ENCODE data around the gene CAP2.
"Not testable (repeated sequence)": the region's sequence is repeated elsewhere in the genome, so short reads cannot be mapped to it uniquely, and the experiment has no call there.

CAP2 gene

DNA sequence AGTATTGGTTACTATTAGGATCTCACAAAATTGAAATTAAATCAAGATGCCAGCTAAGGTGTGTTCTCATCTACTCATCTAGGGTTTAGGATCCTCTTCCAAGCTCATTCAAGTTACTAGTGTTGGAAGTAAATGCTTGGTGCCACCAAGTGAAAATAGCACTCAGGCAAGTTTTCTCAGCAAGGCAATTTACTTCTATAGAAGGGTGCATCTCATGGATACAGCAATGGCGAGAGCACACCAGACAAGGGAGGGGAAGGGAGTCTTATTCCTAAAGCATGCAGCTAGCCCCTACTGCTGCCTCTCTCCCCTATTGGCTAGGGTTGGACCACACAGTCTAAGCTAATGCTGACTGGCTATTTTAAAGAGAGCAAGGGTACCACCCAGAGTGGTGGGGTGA lies 183.7 kb downstream of the CAP2 start:
- TF ChIP-seq ZFX (IDR thresholded peaks at IDR 0.05): no peak
- TF ChIP-seq, protein P1, sequence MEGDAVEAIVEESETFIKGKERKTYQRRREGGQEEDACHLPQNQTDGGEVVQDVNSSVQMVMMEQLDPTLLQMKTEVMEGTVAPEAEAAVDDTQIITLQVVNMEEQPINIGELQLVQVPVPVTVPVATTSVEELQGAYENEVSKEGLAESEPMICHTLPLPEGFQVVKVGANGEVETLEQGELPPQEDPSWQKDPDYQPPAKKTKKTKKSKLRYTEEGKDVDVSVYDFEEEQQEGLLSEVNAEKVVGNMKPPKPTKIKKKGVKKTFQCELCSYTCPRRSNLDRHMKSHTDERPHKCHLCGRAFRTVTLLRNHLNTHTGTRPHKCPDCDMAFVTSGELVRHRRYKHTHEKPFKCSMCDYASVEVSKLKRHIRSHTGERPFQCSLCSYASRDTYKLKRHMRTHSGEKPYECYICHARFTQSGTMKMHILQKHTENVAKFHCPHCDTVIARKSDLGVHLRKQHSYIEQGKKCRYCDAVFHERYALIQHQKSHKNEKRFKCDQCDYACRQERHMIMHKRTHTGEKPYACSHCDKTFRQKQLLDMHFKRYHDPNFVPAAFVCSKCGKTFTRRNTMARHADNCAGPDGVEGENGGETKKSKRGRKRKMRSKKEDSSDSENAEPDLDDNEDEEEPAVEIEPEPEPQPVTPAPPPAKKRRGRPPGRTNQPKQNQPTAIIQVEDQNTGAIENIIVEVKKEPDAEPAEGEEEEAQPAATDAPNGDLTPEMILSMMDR (conservative IDR thresholded peaks at IDR 0.05): no peak
- no peak overlapping the region for H3K27ac ChIP-seq

DNA sequence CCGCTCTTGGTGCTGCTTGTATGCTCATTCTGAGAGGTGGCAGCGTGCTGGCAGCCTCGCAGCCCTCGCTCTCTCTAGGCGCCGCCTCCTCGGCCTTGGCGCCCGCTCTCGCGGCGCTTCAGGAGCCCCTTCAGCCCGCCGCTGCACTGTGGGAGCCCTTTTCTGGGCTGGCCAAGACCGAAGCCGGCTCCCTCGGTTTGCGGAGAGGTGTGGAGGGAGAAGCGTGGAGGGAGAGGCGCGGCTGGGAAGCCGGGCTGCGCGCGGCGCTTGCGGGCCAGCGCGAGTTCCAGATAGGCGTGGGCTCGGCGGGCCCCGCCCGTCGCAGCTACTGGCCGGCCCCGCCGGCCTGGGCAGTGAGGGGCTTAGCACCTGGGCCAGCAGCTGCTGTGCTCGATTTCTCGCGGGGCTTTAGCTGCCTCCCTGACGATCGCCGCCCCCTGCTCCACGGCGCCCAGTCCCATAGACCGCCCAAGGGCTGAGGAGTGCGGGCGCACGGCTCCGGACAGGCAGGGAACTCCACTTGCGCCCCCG lies 187.2 kb downstream of the CAP2 start:
- no peak for TF ChIP-seq ZFX (IDR thresholded peaks at IDR 0.05)
- TF ChIP-seq, protein P1 (conservative IDR thresholded peaks at IDR 0.05): no peak
- no peak overlapping the region for H3K27ac ChIP-seq

DNA sequence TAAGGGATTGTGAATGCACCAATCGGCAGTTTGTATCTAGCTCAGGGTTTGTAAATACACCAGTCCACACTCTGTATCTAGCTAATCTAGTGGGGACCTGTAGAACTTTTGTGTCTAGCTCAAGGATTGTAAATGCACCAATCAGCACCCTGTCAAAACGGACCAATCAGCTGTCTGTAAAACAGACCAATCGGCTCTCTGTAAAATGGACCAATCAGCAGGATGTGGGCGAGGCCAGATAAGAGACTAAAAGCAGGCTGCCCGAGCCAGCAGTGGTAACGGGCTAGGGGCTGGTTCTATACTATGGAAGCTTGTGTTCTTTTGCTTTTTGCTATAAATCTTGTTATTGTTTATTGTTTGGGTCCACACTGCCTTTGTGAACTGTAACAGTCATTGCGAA lies 187.9 kb downstream of the CAP2 start:
- peak overlapping the region; percentile 16; the same call in 1 of the 2 replicates for H3K27ac ChIP-seq

DNA sequence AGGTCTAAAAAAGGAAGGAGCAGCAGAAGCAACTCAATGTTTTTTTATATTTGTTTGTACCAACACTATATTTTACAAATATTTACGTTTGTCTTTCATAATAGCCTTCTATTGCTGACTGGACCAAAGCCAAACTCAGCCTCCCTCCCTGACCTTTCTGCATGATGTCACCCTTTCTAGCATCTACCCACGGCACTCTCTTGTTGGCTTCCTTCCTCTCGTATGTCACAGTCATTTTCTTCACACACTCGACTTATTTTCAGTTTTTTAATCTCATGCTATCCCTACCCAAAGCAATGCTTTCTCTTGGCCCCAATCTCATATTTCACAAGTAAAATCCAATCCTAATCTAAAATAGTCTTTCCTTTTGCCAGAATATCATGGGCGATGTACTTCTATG lies 190.4 kb downstream of the CAP2 start:
- peak overlapping the region; percentile 70 for H3K27ac ChIP-seq

DNA sequence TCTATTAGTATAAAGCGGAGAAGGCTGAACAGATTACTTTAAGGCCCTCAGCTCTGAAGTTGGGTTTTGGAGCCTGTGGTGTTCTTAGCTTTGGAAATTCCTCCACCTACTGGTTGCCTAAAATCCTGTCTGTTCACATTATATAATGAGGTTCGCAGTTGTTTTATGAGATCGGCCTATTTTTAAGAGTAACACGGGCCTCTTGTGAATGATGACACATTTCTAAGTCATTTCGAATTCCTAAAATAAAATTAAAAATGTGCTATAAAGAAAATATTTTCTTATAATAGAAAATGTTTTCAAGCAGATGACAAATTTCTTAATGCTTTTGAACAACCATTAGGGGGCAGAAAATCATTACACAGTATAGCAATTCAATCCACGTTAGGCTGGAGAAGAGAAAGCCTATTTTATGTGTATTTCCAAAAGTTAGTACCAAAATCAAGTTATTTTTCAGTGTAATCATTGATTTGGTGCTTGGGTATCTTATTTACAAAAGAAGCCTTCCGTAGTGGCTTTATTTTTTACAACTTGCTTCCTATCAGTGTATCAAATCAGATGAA lies 190.9 kb downstream of the CAP2 start:
- H3K27ac ChIP-seq: peak overlapping the region; percentile 70; the same call in 1 of the 2 replicates
- TF ChIP-seq ZFX (IDR thresholded peaks at IDR 0.05): no peak
- TF ChIP-seq, protein P1 (conservative IDR thresholded peaks at IDR 0.05): peak; percentile 94

More for the DNA sequence above, 190.4 kb downstream of the CAP2 start:
- no peak for TF ChIP-seq ZFX (IDR thresholded peaks at IDR 0.05)
- TF ChIP-seq, protein P1 (conservative IDR thresholded peaks at IDR 0.05): no peak

DNA sequence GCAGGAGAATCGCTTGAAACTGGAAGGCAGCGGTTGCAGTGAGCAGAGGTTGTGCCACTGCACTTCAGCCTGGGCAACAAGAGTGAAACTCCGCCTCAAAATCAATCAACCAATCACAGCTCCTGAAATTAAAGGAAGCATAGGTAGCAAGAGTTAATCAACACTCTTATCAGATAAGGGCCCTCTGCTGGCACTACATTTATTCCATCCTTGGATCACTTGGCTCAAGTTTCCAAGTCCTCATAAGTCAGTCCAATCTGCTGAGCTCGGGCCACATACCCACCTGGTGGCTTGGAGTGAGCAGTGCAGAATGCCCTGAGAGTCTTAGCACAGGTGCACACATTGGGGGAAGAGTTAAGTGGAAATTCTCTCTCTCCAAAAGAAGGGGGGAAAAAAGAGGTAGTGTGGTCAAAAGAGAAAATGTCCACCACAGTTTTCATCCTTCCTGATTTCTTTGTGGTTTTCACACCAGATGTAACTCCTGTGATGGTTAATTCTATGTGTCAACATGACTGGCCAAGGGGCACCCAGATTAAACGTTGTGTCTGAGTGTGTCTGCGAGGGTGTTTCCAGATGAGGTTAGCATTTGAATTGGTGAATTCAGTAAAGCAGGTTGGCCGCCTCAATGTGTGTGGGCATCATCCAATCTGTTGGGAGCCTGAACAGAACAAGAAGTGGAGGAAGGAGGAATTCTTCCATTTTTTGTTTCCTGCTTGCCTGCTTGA lies 192.5 kb downstream of the CAP2 start:
- TF ChIP-seq, protein P1 (conservative IDR thresholded peaks at IDR 0.05): peak; percentile 71
- TF ChIP-seq ZFX (IDR thresholded peaks at IDR 0.05): no peak
- peak overlapping the region; percentile 34 for H3K27ac ChIP-seq

DNA sequence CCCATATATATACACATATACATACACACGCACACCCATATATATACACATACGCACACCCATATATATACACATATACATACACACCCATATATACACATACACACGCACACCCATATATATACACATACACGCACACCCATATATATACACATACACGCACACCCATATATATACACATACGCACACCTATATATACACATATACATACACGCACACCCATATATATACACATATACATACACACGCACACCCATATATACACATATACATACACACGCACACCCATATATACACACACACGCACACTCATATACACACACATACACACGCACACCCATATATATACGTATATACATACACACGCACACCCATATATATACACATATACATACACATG lies 193.2 kb downstream of the CAP2 start:
- H3K27ac ChIP-seq: not testable (repeated sequence)

DNA sequence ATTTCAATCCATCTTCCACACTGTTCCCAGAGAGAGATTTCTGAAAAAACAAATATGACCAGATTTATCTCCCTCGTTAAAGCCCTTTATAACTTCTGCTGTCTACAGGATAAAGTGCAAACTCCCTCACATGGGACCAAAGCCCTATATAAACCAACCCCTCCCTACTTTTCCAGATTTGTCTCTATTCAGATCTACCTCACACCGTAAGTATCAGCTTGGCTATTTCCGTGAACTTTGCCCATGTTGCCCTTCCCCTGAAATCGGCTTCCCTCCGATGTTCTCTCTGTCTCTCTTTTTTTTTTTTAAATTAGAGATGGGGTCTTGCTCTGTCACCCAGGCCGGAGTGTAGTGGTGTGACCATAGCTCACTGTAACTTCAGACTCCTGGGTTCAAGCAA lies 194.6 kb downstream of the CAP2 start:
- TF ChIP-seq, protein P1 (conservative IDR thresholded peaks at IDR 0.05): no peak
- TF ChIP-seq ZFX (IDR thresholded peaks at IDR 0.05): no peak
- H3K27ac ChIP-seq: no peak overlapping the region
